Liver (tissue), 9 donors: ENCODE data around the gene CACNA1S. TPM values are rescaled to one million over a fixed set of nuclear protein-coding genes. Genes with fewer than 3 reads are reported as not detected.

ENCODE experiments used
- DNase-seq: peaks from one replicate; pipeline ENCODE4 v3.0.0-alpha.2; 2017; ENCODE audit warnings: low spot score
- H3K27ac ChIP-seq, 2 donors: one replicate each; pipeline ENCODE4 v1.7.0; 2013; ENCODE audit warnings: inconsistent platforms in 2 of 2, low read length in 2 of 2, control low read depth in 1 of 2, low read depth in 1 of 2, mild to moderate bottlenecking in 1 of 2
- H3K27me3 ChIP-seq, 4 donors: one replicate each; pipeline versions ENCODE4 v1.6.1 to v1.7.0; 2013; ENCODE audit warnings: low read length in 3 of 4, inconsistent platforms in 1 of 4, mild to moderate bottlenecking in 1 of 4, moderate library complexity in 1 of 4; ENCODE audit not compliant: control insufficient read depth in 4 of 4, insufficient read depth in 4 of 4
- H3K36me3 ChIP-seq, 4 donors: one replicate each; pipeline versions ENCODE4 v1.6.1 to v1.7.0; 2013; ENCODE audit warnings: low read length in 3 of 4, mild to moderate bottlenecking in 3 of 4, low read depth in 1 of 4, moderate library complexity in 1 of 4; ENCODE audit not compliant: control insufficient read depth in 4 of 4, insufficient read depth in 3 of 4
- H3K4me1 ChIP-seq, 4 donors: one replicate each; pipeline versions ENCODE4 v1.6.1 to v1.7.0; 2013; ENCODE audit warnings: low read length in 3 of 4, mild to moderate bottlenecking in 3 of 4, moderate library complexity in 1 of 4; ENCODE audit not compliant: control insufficient read depth in 4 of 4, insufficient read depth in 4 of 4
- H3K4me3 ChIP-seq, 3 donors: one replicate each; pipeline versions ENCODE4 v1.6.1 to v1.7.0; 2013; ENCODE audit warnings: low read length in 3 of 3, control low read depth in 1 of 3, low read depth in 1 of 3, mild to moderate bottlenecking in 1 of 3
- H3K9ac ChIP-seq, 2 donors: one replicate each; pipeline ENCODE4 v1.7.0; 2013; ENCODE audit warnings: low read length in 2 of 2, mild to moderate bottlenecking in 2 of 2, moderate library complexity in 2 of 2, control low read depth in 1 of 2, low read depth in 1 of 2
- H3K9me3 ChIP-seq, 4 donors: one replicate each; pipeline versions ENCODE4 v1.6.1 to v1.7.0; 2013; ENCODE audit warnings: low read length in 3 of 4; ENCODE audit not compliant: control insufficient read depth in 4 of 4
- ATF3 ChIP-seq: IDR thresholded peaks from 2 replicates; pipeline ENCODE4 v1.6.1; 2016; ENCODE audit warnings: antibody characterized with exemption
- CTCF ChIP-seq: fragments of 150-350 bp; IDR thresholded peaks from 2 replicates; pipeline ENCODE4 v1.5.1; 2017; ENCODE audit warnings: improper control_type of control experiment, low read depth, low read length; ENCODE audit not compliant: missing input control
- EGR1 ChIP-seq, 2 donors: IDR thresholded peaks; 2 replicates each; pipeline ENCODE4 v1.6.1; 2016 to 2018; ENCODE audit warnings: antibody characterized with exemption in 2 of 2, low read depth in 2 of 2
- FOXA1 ChIP-seq: IDR thresholded peaks from 2 replicates; pipeline ENCODE4 v1.6.1; 2016; ENCODE audit warnings: antibody characterized with exemption
- FOXA2 ChIP-seq: IDR thresholded peaks from 2 replicates; pipeline ENCODE4 v1.6.1; 2016; ENCODE audit warnings: antibody characterized with exemption
- GABPA ChIP-seq, 2 donors: IDR thresholded peaks in 1 of 2; conservative IDR thresholded peaks in 1 of 2; 2 replicates each; pipeline ENCODE4 v1.6.1; 2016; ENCODE audit warnings: antibody characterized with exemption in 2 of 2, mild to moderate bottlenecking in 1 of 2, moderate library complexity in 1 of 2
- HNF4A ChIP-seq, 2 donors: conservative IDR thresholded peaks; 2 replicates each; pipeline ENCODE4 v1.6.1; 2016; ENCODE audit warnings: antibody characterized with exemption in 2 of 2, mild to moderate bottlenecking in 2 of 2
- HNF4G ChIP-seq: IDR thresholded peaks from 2 replicates; pipeline ENCODE4 v1.6.1; 2016; ENCODE audit warnings: antibody characterized with exemption
- MAX ChIP-seq: IDR thresholded peaks from 2 replicates; pipeline ENCODE4 v1.6.1; 2016; ENCODE audit warnings: antibody characterized with exemption
- NR2F2 ChIP-seq: IDR thresholded peaks from 2 replicates; pipeline ENCODE4 v1.6.1; 2016; ENCODE audit warnings: antibody characterized with exemption
- RAD21 ChIP-seq, 2 donors: IDR thresholded peaks; 2 replicates each; pipeline ENCODE4 v1.6.1; 2016; ENCODE audit warnings: antibody characterized with exemption in 2 of 2, mild to moderate bottlenecking in 2 of 2
- RXRA ChIP-seq, 2 donors: IDR thresholded peaks; 2 replicates each; pipeline ENCODE4 v1.6.1; 2017 to 2018; ENCODE audit warnings: antibody characterized with exemption in 2 of 2, mild to moderate bottlenecking in 1 of 2
- SP1 ChIP-seq: IDR thresholded peaks from 2 replicates; pipeline ENCODE4 v1.6.1; 2018; ENCODE audit warnings: antibody characterized with exemption, mild to moderate bottlenecking
- TAF1 ChIP-seq: conservative IDR thresholded peaks from 2 replicates; pipeline ENCODE4 v1.6.1; 2016; ENCODE audit warnings: antibody characterized with exemption, mild to moderate bottlenecking
- YY1 ChIP-seq: IDR thresholded peaks from 2 replicates; pipeline ENCODE4 v1.6.1; 2016; ENCODE audit warnings: antibody characterized with exemption, mild to moderate bottlenecking
- ZBTB33 ChIP-seq: IDR thresholded peaks from 2 replicates; pipeline ENCODE4 v1.6.1; 2016; ENCODE audit warnings: antibody characterized with exemption
- WGBS: extraction: QIAGEN DNeasy Blood & Tissue Kit; methylation state at CpG from one replicate; pipeline ENCODE4 v1.1.7; 2013; 5-methylcytosine and 5-hydroxymethylcytosine counted together
- polyA plus RNA-seq, 2 donors: library from polyadenylated mRNA; stranded (reverse) in 1 of 2; unstranded in 1 of 2; fragments of 200-250 nt in 1 of 2; fragments of >200 nt in 1 of 2; fragmentation: Nextera tagmentation in 1 of 2; extraction: Ambion mirVana in 1 of 2; gene quantifications; one replicate each; pipeline versions ENCODE4 v1.2.1 to v1.2.3, GENCODE V29; 2013 to 2015
- total RNA-seq, 2 donors: library from RNA; depleted of rRNA; stranded (reverse); fragments of >200 nt; gene quantifications; one replicate each; pipeline ENCODE4 v1.2.3, GENCODE V29; 2014
- TF ChIP-seq, protein P1 (sequence below): IDR thresholded peaks from 2 replicates; pipeline ENCODE4 v1.6.1; 2016; ENCODE audit warnings: antibody characterized with exemption, mild to moderate bottlenecking
- donor health status: healthy.
- donor health status: healthy.
- donor health status: healthy.
- donor health status: healthy.
- donor health status: healthy.

The CACNA1S gene
- total and polyA plus RNA-seq, 4 donors: under 0.01 to 0.33 TPM; not detected in 2

DNA sequence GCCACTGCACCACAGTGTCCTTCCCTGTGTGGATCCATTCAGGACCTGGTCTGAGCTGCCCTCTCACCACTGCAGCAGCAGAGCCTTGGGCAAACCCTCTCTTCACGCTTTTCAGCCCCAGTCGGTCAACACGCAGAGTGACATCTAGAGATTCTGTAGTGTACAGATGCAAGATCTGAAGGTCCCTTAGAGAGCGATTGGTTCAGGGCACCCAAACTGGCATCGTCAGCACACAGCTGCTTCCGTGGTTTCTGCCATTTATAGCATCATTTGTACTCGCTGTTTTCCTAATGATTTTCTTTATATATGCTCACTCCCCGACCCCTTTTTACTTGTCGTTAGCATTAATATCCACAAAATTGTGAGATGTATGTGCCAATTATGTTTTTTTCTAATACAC, 16.2 kb upstream of the CACNA1S start:
- no peak for DNase-seq
- TF ChIP-seq GABPA (IDR thresholded peaks at IDR 0.05 in 1 of 2, conservative IDR thresholded peaks at IDR 0.05 in 1 of 2) (no peak), RXRA (IDR thresholded peaks at IDR 0.05) (no peak), ZBTB33 (no peak), SP1 (no peak), MAX (no peak), NR2F2 (no peak)
- no peak overlapping the region for H3K9ac ChIP-seq

GRCh38 chr1:201127755-201128455, 15.7 kb upstream of the CACNA1S start:
- no peak overlapping the region for H3K4me3 ChIP-seq
- no peaks in the 10 kb centered on the region for H3K27me3 ChIP-seq
- WGBS: 94% methylated on average over 17 of the region's 17 CpGs
- H3K27ac ChIP-seq: no peak overlapping the region
- no peaks in the 10 kb centered on the region for H3K4me1 ChIP-seq
- no peaks in the 10 kb centered on the region for H3K36me3 ChIP-seq
- no peak overlapping the region for H3K9ac ChIP-seq
- TF ChIP-seq FOXA2: no peak
- TF ChIP-seq CTCF: no peak
- no peak for TF ChIP-seq FOXA1
- TF ChIP-seq, protein P1, sequence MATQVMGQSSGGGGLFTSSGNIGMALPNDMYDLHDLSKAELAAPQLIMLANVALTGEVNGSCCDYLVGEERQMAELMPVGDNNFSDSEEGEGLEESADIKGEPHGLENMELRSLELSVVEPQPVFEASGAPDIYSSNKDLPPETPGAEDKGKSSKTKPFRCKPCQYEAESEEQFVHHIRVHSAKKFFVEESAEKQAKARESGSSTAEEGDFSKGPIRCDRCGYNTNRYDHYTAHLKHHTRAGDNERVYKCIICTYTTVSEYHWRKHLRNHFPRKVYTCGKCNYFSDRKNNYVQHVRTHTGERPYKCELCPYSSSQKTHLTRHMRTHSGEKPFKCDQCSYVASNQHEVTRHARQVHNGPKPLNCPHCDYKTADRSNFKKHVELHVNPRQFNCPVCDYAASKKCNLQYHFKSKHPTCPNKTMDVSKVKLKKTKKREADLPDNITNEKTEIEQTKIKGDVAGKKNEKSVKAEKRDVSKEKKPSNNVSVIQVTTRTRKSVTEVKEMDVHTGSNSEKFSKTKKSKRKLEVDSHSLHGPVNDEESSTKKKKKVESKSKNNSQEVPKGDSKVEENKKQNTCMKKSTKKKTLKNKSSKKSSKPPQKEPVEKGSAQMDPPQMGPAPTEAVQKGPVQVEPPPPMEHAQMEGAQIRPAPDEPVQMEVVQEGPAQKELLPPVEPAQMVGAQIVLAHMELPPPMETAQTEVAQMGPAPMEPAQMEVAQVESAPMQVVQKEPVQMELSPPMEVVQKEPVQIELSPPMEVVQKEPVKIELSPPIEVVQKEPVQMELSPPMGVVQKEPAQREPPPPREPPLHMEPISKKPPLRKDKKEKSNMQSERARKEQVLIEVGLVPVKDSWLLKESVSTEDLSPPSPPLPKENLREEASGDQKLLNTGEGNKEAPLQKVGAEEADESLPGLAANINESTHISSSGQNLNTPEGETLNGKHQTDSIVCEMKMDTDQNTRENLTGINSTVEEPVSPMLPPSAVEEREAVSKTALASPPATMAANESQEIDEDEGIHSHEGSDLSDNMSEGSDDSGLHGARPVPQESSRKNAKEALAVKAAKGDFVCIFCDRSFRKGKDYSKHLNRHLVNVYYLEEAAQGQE: no peak
- TF ChIP-seq TAF1: no peak
- TF ChIP-seq EGR1 (IDR thresholded peaks at IDR 0.05; ENCODE audit: low read depth in 2 of 2): no peak
- no peak for TF ChIP-seq ZBTB33
- no peak for TF ChIP-seq YY1
- TF ChIP-seq ATF3: no peak
- TF ChIP-seq NR2F2: no peak
- no peak for TF ChIP-seq HNF4A (conservative IDR thresholded peaks at IDR 0.05)
- TF ChIP-seq MAX: no peak
- no peak for TF ChIP-seq SP1
- TF ChIP-seq HNF4G: no peak
- TF ChIP-seq RAD21 (IDR thresholded peaks at IDR 0.05): no peak
- no peak for DNase-seq
- H3K9me3 ChIP-seq: no peaks in the 10 kb centered on the region

More for the DNA sequence above, 16.2 kb upstream of the CACNA1S start:
- Histone ChIP-seq H3K27ac (no peak overlapping the region), H3K4me3 (no peak overlapping the region), H3K9me3 (no peaks in the 10 kb centered on the region), H3K4me1 (no peaks in the 10 kb centered on the region), H3K27me3 (no peaks in the 10 kb centered on the region), H3K36me3 (no peaks in the 10 kb centered on the region)
- 93% methylated on average over 9 of the region's 9 CpGs for WGBS
